HG03469 (cell line): ENCODE measurements around the gene PANK4.
"Not testable (repeated sequence)": the region's sequence is repeated elsewhere in the genome, so short reads cannot be mapped to it uniquely, and the experiment has no call there.

ENCODE experiments used
- ATAC-seq: cut with Tn5 transposase; IDR thresholded peaks from one replicate; pipeline ENCODE4 v1.9.1; 2021; ENCODE audit warnings: mild to moderate bottlenecking, moderate library complexity, moderate number of reproducible peaks; ENCODE audit not compliant: unreplicated experiment

PANK4 gene

GRCh38 chr1:2559509-2560298 is 33.3 kb upstream of the PANK4 start:
- ATAC-seq: no peak

GRCh38 chr1:2558861-2559260 is 32.5 kb upstream of the PANK4 start:
- ATAC-seq: no peak

DNA sequence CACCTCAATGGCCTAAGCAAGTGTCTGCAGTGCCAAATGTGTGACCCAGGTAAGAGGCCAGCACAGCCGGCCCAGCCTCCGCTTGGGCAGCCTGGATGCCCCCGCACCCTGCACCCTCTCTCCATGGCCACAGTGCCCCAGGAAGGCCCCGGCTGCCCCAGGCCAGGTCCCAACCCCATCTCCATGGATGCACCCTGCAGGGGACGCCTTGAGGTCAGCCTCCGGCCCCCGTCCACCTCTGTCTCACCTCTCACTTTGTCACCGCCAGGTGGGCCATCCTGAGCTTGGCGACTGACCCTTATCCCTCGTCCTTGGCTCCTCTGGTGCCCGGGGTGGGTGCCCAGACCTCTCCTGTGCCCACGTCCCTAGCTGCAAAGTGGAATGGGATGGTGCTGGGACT is 32.0 kb upstream of the PANK4 start:
- ATAC-seq: no peak

GRCh38 chr1:2557482-2558400 is 31.3 kb upstream of the PANK4 start:
- no peak for ATAC-seq

- ATAC-seq: no peak
These were observed 30.5 kb upstream of the PANK4 start for GRCh38 chr1:2556678-2557481.

GRCh38 chr1:2556277-2556677 is 29.9 kb upstream of the PANK4 start, which contains the start of gene TNFRSF14:
TNFRSF14 (plus strand) TSS chr1:2556371; CDS start chr1:2556665, 294 bp downstream.
- ATAC-seq: no peak

DNA sequence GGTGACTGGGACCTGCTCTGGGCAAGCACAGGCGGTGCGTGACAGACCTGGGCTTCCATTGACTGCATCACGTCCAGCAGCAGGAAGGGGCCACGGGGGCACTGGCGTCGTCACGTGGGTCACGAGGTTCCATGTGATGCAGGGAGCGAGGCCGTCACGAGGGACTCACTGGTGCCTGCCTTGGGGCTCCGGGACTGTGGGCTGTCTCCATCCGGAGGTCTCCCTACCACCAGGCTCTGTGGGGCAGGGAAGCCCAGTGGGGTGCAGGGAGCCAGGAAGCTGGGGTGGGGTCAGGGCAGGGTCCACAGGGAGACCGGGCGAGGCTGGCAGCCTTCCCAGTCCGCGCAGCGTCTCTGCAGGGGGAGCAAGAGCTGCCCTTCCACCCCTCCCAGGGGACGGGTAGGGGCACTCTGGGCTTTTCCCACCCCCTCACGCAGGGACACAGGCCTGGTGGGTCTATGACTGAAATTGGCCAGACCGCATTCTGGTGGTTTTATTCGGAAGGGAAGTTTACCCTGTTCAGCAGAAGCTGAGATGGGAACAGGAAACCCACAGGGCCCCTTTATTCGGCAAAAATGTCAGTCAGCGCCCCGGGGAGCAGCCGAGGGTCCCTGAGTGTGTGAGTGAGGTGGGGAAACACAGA is 29.4 kb upstream of the PANK4 start:
- ATAC-seq: no peak

- ATAC-seq: no peak
These were observed 28.4 kb upstream of the PANK4 start for GRCh38 chr1:2554621-2555387.

DNA sequence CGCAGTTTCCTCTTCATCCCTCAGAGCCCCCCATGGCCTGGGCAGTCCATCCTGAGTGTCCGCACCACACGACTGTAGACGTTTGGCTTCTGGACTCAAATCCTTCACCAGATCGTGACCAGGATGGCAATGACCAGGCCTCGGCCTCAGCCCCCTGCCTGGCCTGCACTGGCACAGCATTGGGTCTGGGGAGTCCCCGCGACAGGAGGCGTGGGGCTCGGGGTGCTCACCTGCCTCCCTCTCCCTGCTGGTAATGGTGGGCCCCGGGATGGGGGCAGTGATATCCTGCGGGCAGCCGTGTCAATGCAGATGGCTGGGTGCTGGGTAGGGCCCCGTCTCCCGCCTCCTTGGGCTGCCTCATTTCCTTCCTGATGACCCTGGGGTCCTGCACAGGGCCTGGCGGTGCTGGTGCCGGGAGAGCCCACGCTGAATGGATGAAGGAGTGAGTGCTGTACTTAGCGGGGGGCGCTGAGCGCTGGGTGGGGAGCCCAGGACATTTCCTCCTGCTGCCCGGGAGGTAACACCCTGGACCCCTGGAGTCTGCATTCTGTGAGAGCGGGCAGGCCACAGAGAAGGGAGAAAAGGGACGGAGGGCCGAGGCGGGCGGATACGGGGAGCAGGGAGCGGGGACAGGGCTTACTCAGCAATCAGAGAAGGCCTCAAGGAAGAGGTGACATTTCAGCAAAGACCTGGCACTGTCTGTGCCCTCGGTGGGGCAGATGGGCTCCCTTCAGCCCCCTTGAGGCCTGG is 27.6 kb upstream of the PANK4 start:
- no peak for ATAC-seq

DNA sequence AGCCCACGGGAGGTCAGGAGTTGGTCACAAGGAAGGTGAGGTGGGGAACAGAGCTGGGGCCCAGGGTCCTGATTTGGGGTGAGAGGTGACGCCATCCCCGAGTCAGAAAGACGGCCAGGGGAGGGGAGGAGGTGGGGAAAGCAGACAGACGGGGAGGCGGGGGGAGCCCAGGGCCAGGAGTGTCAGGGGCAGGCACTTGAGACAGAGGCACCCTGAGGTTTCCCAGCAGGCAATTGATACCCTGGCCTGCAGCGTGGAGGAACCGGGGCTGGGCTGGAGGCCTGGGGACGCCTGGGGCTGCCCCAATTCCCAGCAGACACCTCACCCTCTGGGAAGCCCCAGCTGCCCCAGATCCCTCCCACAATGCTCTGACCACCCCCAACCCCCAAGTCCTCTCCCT is 26.7 kb upstream of the PANK4 start:
- ATAC-seq: not testable (repeated sequence)

- ATAC-seq: no peak
These were observed 25.8 kb upstream of the PANK4 start for GRCh38 chr1:2552189-2552588.

DNA sequence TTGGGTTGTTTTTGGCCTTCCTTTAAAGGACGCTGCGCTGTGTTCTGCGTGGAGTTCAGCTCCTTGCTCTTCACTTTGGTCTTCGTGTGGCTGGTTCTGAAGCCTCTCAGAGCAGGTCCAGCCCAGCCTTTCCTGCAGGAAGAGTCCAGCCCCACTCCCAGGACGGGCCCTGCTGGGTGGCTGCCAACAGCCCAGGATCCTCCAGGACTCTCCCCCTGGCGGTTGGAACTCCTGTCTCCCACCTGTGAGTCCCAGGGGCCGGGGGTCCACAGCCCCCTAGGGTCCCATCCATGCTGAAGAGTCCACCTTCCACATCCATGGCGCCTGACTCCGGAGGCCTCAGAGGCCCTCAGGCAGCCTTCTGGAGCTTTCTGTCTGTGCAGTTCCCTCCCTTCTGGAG is 25.1 kb upstream of the PANK4 start:
- not testable (repeated sequence) for ATAC-seq

GRCh38 chr1:2550309-2550861 is 24.0 kb upstream of the PANK4 start:
- not testable (repeated sequence) for ATAC-seq

DNA sequence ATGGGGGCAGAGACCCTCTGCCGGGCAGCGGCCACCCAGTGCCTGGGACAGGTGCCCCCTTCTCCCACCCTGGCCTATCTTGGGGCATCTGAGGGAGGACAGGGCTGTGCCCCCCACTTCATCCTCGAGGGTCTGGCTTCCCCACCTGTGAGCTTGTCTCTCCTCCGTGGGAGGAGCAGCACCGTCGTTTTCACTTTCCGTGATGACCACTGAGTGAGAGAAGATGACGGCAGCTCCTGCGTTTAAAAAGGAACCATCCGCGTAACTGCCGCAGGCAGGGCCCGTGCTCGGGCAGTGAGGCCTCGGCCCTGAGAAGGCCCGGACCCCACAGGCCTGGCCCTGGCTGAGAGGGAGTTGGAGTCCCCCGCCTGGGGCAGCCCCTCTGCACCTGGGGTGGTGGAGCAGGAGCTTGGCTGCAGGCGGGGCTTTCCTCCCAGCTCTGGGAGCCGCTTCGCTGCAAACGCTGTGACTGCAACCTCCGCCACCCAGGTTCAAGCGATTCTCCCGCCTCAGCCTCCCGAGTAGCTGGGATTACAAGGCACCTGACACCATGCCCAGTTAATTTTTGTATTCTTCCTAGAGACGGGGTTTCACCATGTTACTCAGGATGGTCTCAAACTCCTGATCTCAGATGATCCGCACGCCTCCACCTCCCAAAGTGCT is 23.1 kb upstream of the PANK4 start:
- not testable (repeated sequence) for ATAC-seq

DNA sequence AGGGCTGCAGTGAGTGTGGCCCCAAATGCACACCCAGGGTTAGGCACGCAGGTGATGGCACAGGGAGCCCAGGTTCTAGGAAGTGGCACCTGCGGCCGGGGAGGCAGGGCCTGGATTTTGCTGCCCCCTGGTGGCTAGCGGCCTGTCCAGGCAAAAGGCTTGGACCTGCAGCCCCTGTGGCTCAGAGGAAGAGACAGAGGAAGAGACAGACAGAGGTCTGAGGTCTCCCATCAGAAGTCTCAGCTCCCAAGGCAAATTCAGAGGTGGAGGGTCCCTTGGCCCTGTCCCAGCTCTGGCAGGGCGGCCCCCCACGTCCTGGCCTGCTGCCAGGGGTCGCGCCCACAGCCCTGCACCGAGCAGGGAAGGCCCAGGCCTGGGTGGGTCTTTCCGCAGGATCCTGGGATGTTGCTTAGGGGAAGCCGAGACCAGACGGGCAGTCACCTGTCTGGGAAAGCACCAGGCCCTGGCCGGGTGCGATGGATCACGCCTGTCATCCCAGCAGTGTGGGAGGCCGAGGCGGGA is 21.7 kb upstream of the PANK4 start:
- ATAC-seq: no peak

GRCh38 chr1:2547210-2548067 is 21.0 kb upstream of the PANK4 start:
- ATAC-seq: peak; percentile 0
